BLaER1 (cell line): ENCODE results near the gene NLRP13.
"Not testable (repeated sequence)": the region's sequence is repeated elsewhere in the genome, so short reads cannot be mapped to it uniquely, and the experiment has no call there.

Source experiments
- H3K27ac ChIP-seq: shearing (Covaris generic); formaldehyde crosslinking; 2 replicates; pipeline ENCODE4 v1.8.1; 2022
- H3K27me3 ChIP-seq: shearing (Covaris generic); formaldehyde crosslinking; 2 replicates; pipeline ENCODE4 v1.8.1; 2022
- H3K36me3 ChIP-seq: shearing (Covaris generic); formaldehyde crosslinking; 2 replicates; pipeline ENCODE4 v1.8.1; 2022
- H3K4me1 ChIP-seq: shearing (Covaris generic); formaldehyde crosslinking; 2 replicates; pipeline ENCODE4 v1.8.1; 2022
- H3K4me2 ChIP-seq: shearing (Covaris generic); formaldehyde crosslinking; 2 replicates; pipeline ENCODE4 v1.8.1; 2022
- H3K4me3 ChIP-seq: shearing (Covaris generic); formaldehyde crosslinking; 2 replicates; pipeline ENCODE4 v1.8.1; 2022
- H3K9ac ChIP-seq: shearing (Covaris generic); formaldehyde crosslinking; 2 replicates; pipeline ENCODE4 v1.8.1; 2022
- H3K9me3 ChIP-seq: shearing (Covaris generic); formaldehyde crosslinking; 2 replicates; pipeline ENCODE4 v1.8.1; 2022
- H4K20me1 ChIP-seq: shearing (Covaris generic); formaldehyde crosslinking; 2 replicates; pipeline ENCODE4 v1.8.1; 2022
- Cebpa-rat ChIP-seq: shearing (Covaris generic); IDR thresholded peaks from 2 replicates; pipeline ENCODE4 v1.8.1; 2022

The NLRP13 gene

GRCh38 chr19:55940306-55940705 is 8.2 kb upstream of the NLRP13 start:
- H3K4me3 ChIP-seq: no peak overlapping the region
- peaks cover 10% of the 10 kb centered on the region; the same call in 1 of the 2 replicates for H3K4me1 ChIP-seq
- no peak overlapping the region for H3K4me2 ChIP-seq
- H3K36me3 ChIP-seq: no peaks in the 10 kb centered on the region
- no peak for TF ChIP-seq Cebpa-rat
- no peaks in the 10 kb centered on the region for H3K27me3 ChIP-seq
- H3K9me3 ChIP-seq: no peaks in the 10 kb centered on the region
- H3K27ac ChIP-seq: no peak overlapping the region
- H3K9ac ChIP-seq: no peak overlapping the region
- no peaks in the 10 kb centered on the region for H4K20me1 ChIP-seq

DNA sequence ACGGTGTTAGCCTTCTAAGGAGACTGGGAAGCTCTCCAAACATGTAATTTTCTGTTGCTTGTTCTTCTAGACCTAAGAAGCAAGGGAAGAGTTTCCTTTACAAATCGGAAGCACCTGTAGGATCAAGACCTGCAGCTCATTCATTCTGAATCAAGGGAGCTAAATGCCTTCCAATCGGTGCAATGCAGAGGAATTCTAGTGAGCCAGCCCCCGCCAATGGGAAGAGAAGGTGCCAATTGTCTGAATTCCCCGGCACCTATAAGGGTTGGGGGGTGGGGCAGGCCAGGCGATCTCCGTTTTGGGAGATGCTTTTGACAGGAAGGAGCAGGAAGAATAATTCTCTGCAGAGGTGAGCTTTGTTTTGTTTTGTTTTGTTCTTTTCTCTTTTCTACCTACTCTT is 7.1 kb upstream of the NLRP13 start:
- Histone ChIP-seq H3K4me2 (no peak overlapping the region), H3K4me3 (no peak overlapping the region), H4K20me1 (no peaks in the 10 kb centered on the region), H3K36me3 (no peaks in the 10 kb centered on the region), H3K9me3 (no peaks in the 10 kb centered on the region), H3K27me3 (no peaks in the 10 kb centered on the region), H3K9ac (no peak overlapping the region), H3K4me1 (peaks cover 8% of the 10 kb centered on the region; the same call in 1 of the 2 replicates), H3K27ac (no peak overlapping the region)
- no peak for TF ChIP-seq Cebpa-rat

DNA sequence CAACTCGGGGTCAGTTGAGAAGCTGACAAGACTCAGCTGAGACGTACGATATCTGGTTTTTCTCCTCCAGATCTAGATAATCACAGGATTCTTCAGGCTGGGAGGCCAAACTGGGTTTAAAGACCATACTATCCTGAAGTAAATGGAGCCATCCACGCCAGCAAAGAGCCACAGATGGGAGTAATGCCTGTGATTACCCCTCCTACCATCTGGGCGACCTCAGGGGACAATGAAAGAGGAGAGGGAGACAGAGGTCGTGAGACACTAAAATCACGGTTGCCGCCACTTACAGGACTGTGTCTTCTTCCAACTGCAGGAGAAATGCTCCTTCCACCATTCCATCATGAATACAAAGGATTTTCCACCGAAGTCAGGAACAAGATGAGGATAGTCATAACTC is 3.1 kb upstream of the NLRP13 start:
- Histone ChIP-seq H4K20me1 (no peaks in the 10 kb centered on the region), H3K4me3 (no peak overlapping the region), H3K9ac (no peak overlapping the region), H3K27ac (no peak overlapping the region), H3K9me3 (no peaks in the 10 kb centered on the region), H3K36me3 (no peaks in the 10 kb centered on the region), H3K27me3 (no peaks in the 10 kb centered on the region), H3K4me2 (no peak overlapping the region), H3K4me1 (no peaks in the 10 kb centered on the region)
- no peak for TF ChIP-seq Cebpa-rat

DNA sequence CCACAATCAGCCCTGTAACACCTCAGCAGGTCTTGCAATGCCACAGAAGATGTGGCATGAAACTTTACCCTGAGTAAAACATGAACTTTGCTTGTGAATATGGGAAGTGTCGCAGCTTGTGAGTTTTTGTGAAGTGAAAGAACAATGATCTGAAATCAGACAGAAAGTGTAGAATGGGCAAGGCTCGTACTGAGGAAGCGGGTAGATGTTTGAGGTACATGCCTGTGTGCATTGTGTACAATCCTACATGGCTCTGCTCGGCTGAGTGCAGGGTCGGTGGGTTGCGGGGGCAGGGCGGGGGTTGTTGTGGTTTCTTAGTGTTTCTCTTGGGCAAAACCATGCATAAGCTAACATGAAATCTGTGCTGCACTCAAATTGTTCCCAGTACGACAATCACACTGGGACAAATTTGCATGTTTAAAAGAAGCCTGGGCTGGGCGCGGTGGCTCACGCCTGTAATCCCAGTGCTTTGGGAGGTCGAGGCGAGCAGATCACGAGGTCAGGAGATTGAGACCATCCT is 1.1 kb downstream of the NLRP13 start:
- no peak for TF ChIP-seq Cebpa-rat
- Histone ChIP-seq H3K27ac (no peak overlapping the region), H3K27me3 (no peaks in the 10 kb centered on the region), H3K4me1 (no peaks in the 10 kb centered on the region), H3K4me3 (no peak overlapping the region), H3K36me3 (no peaks in the 10 kb centered on the region), H3K9ac (no peak overlapping the region), H3K4me2 (no peak overlapping the region), H4K20me1 (no peaks in the 10 kb centered on the region), H3K9me3 (no peaks in the 10 kb centered on the region)

DNA sequence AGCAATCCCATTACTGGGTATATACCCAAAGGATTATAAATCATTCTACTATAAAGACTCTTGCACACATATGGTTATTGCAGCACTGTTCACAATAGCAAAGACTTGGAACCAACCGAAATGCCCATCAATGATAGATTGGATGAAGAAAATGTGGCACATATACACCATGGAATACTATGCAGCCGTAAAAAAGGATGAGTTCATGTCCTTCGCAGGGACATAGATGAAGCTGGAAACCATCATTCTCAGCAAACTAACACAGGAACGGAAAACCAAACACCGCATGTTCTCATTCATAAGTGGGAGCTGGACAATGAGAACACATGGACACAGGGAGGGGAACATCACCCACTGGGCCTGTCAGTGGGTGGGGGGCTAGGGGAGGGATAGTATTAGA is 2.9 kb downstream of the NLRP13 start:
- not testable (repeated sequence) for H3K4me3 ChIP-seq, H3K27me3 ChIP-seq, H3K36me3 ChIP-seq, H3K9ac ChIP-seq, H3K4me1 ChIP-seq, H3K4me2 ChIP-seq, H3K9me3 ChIP-seq, H4K20me1 ChIP-seq, H3K27ac ChIP-seq

GRCh38 chr19:55927991-55928390 is 4.1 kb downstream of the NLRP13 start:
- no peak overlapping the region for H3K4me2 ChIP-seq
- H3K4me1 ChIP-seq: no peaks in the 10 kb centered on the region
- no peaks in the 10 kb centered on the region for H4K20me1 ChIP-seq
- H3K4me3 ChIP-seq: no peak overlapping the region
- no peaks in the 10 kb centered on the region for H3K36me3 ChIP-seq
- no peak for TF ChIP-seq Cebpa-rat
- H3K9me3 ChIP-seq: peaks cover 22% of the 10 kb centered on the region
- H3K27me3 ChIP-seq: no peaks in the 10 kb centered on the region
- no peak overlapping the region for H3K27ac ChIP-seq
- H3K9ac ChIP-seq: no peak overlapping the region

GRCh38 chr19:55923556-55923955 is 8.6 kb downstream of the NLRP13 start:
- TF ChIP-seq Cebpa-rat: no peak
- no peaks in the 10 kb centered on the region for H3K36me3 ChIP-seq
- no peak overlapping the region for H3K4me2 ChIP-seq
- H3K27me3 ChIP-seq: no peaks in the 10 kb centered on the region
- no peak overlapping the region for H3K4me3 ChIP-seq
- H3K4me1 ChIP-seq: no peaks in the 10 kb centered on the region
- H3K9ac ChIP-seq: no peak overlapping the region
- H3K27ac ChIP-seq: no peak overlapping the region
- H4K20me1 ChIP-seq: no peaks in the 10 kb centered on the region
- H3K9me3 ChIP-seq: peaks cover 36% of the 10 kb centered on the region

GRCh38 chr19:55913643-55914268 is 18.4 kb downstream of the NLRP13 start:
- no peak for TF ChIP-seq Cebpa-rat
- no peaks in the 10 kb centered on the region for H3K27me3 ChIP-seq
- no peak overlapping the region for H3K4me3 ChIP-seq
- no peak overlapping the region for H3K9ac ChIP-seq
- no peaks in the 10 kb centered on the region for H3K4me1 ChIP-seq
- H3K4me2 ChIP-seq: no peak overlapping the region
- H3K9me3 ChIP-seq: peaks cover 8% of the 10 kb centered on the region; the same call in 1 of the 2 replicates
- no peaks in the 10 kb centered on the region for H4K20me1 ChIP-seq
- H3K36me3 ChIP-seq: no peaks in the 10 kb centered on the region
- H3K27ac ChIP-seq: no peak overlapping the region

DNA sequence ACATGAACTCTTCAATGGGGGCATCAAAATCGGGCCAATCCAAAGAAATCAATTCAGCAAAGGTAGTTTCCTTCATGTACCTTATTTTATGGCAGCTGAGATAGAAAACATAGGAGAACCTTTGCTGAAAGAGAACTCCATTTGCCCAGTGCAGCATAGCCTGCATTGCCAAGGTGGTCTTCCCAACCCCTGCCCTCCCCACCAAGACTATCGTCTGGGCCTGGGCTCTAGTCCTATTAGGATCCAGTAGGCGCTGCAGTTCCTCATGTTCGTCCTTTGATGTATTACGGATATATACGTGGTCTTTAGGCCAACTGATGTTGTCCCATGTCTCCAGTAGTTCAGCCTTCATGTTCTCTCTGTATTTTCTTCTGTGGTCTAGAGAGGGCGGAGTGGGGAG is 19.2 kb downstream of the NLRP13 start:
- Histone ChIP-seq H3K4me1 (no peaks in the 10 kb centered on the region), H3K9me3 (peaks cover 8% of the 10 kb centered on the region; the same call in 1 of the 2 replicates), H3K9ac (no peak overlapping the region), H3K4me3 (no peak overlapping the region), H3K4me2 (no peak overlapping the region), H4K20me1 (no peaks in the 10 kb centered on the region), H3K27me3 (no peaks in the 10 kb centered on the region), H3K27ac (no peak overlapping the region), H3K36me3 (no peaks in the 10 kb centered on the region)
- no peak for TF ChIP-seq Cebpa-rat

GRCh38 chr19:55909801-55910200 is 22.3 kb downstream of the NLRP13 start:
- TF ChIP-seq Cebpa-rat: no peak
- Histone ChIP-seq H3K9me3 (no peaks in the 10 kb centered on the region), H3K27ac (no peak overlapping the region), H3K36me3 (no peaks in the 10 kb centered on the region), H3K4me3 (no peak overlapping the region), H4K20me1 (no peaks in the 10 kb centered on the region), H3K4me1 (no peaks in the 10 kb centered on the region), H3K27me3 (no peaks in the 10 kb centered on the region), H3K4me2 (no peak overlapping the region), H3K9ac (no peak overlapping the region)

GRCh38 chr19:55907746-55908145 is 24.4 kb downstream of the NLRP13 start:
- no peak overlapping the region for H3K27ac ChIP-seq
- no peak for TF ChIP-seq Cebpa-rat
- no peaks in the 10 kb centered on the region for H4K20me1 ChIP-seq
- no peak overlapping the region for H3K4me2 ChIP-seq
- no peaks in the 10 kb centered on the region for H3K36me3 ChIP-seq
- H3K9ac ChIP-seq: no peak overlapping the region
- H3K4me1 ChIP-seq: no peaks in the 10 kb centered on the region
- no peaks in the 10 kb centered on the region for H3K27me3 ChIP-seq
- H3K4me3 ChIP-seq: no peak overlapping the region
- H3K9me3 ChIP-seq: no peaks in the 10 kb centered on the region
